Measurements from ENCODE around the gene ANKRD1.

ANKRD1 gene

GRCh38 chr10:90879062-90879461 lies 41.8 kb downstream of the ANKRD1 start:
- no peak for DNase-seq (ENCODE audit: insufficient read length, low spot score)
- peak; percentile 11 for FAIRE-seq
- no peak for TF ChIP-seq POLR2A (IDR thresholded peaks at IDR 0.05; ENCODE audit: low read depth, low read length)

GRCh38 chr10:90872648-90873020 lies 48.3 kb downstream of the ANKRD1 start:
- TF ChIP-seq POLR2A (IDR thresholded peaks at IDR 0.05; ENCODE audit: low read depth, low read length) = no peak
- no peak for DNase-seq (ENCODE audit: insufficient read length, low spot score)
- peak; percentile 65 for FAIRE-seq

GRCh38 chr10:90871766-90872647 lies 48.9 kb downstream of the ANKRD1 start, which contains the start of gene RPP30:
TSS of gene RPP30 (plus strand) at chr10:90871974. CDS start at chr10:90871987, 13 bp downstream.
- peak; percentile 69 for TF ChIP-seq POLR2A (IDR thresholded peaks at IDR 0.05; ENCODE audit: low read depth, low read length)
- FAIRE-seq (peak; percentile 96), DNase-seq (ENCODE audit: insufficient read length, low spot score) (peak; percentile 70)

- DNase-seq (ENCODE audit: insufficient read length, low spot score) = peak; percentile 44
- no peak for FAIRE-seq
- no peak for TF ChIP-seq POLR2A (IDR thresholded peaks at IDR 0.05; ENCODE audit: low read depth, low read length)
Measured at GRCh38 chr10:90871279-90871765, 49.6 kb downstream of the ANKRD1 start.

GRCh38 chr10:90866050-90866598 lies 54.8 kb downstream of the ANKRD1 start:
- no peak for TF ChIP-seq POLR2A (IDR thresholded peaks at IDR 0.05; ENCODE audit: low read depth, low read length)
- FAIRE-seq (no peak), DNase-seq (ENCODE audit: insufficient read length, low spot score) (no peak)

- FAIRE-seq = no peak
- no peak for TF ChIP-seq POLR2A (IDR thresholded peaks at IDR 0.05; ENCODE audit: low read depth, low read length)
Measured at GRCh38 chr10:90865401-90865800, 55.5 kb downstream of the ANKRD1 start.

GRCh38 chr10:90862908-90863514 lies 57.9 kb downstream of the ANKRD1 start:
- no peak for TF ChIP-seq POLR2A (IDR thresholded peaks at IDR 0.05; ENCODE audit: low read depth, low read length)
- no peak for DNase-seq (ENCODE audit: insufficient read length, low spot score)
- FAIRE-seq = peak; percentile 91

More at GRCh38 chr10:90865401-90865800, 55.5 kb downstream of the ANKRD1 start:
- DNase-seq (ENCODE audit: insufficient read length, low spot score) = no peak
